Stimulated activated memory B cell treated with anti-CD40 and anti-IgM and Interleukin-4, amounts not matched to agents 10 μg/mL and 1 μg/mL and 100 μg/mL, for 72 hours (primary cell): ENCODE results near the gene NUDT14.

ENCODE experiments used
- ATAC-seq: fragments of 150-1000 bp; cut with Tn5 transposase; 2 replicates; pipeline ENCODE4 v1.10.0; 2021
- H3K27ac Mint-ChIP-seq: one replicate; pipeline ENCODE4 v1.8.0; 2022; ENCODE audit warnings: mild to moderate bottlenecking, mixed read lengths
- H3K27me3 Mint-ChIP-seq: one replicate; pipeline ENCODE4 v1.8.0; 2022; ENCODE audit warnings: mixed read lengths
- H3K36me3 Mint-ChIP-seq: one replicate; pipeline ENCODE4 v1.8.0; 2022; ENCODE audit warnings: mixed read lengths
- H3K4me1 Mint-ChIP-seq: one replicate; pipeline ENCODE4 v1.8.0; 2022; ENCODE audit warnings: mixed read lengths
- H3K4me3 Mint-ChIP-seq: one replicate; pipeline ENCODE4 v1.8.0; 2022; ENCODE audit warnings: mild to moderate bottlenecking, moderate library complexity, mixed read lengths
- H3K9me3 Mint-ChIP-seq: one replicate; pipeline ENCODE4 v1.8.0; 2022; ENCODE audit warnings: mixed read lengths

NUDT14 gene

GRCh38 chr14:105153739-105154475 is 27.2 kb downstream of the NUDT14 start:
- H3K9me3 Mint-ChIP-seq: peaks cover 4% of the 10 kb centered on the region
- H3K4me3 Mint-ChIP-seq: no peak overlapping the region
- H3K27me3 Mint-ChIP-seq: peaks cover 65% of the 10 kb centered on the region
- no peak for ATAC-seq
- no peak overlapping the region for H3K27ac Mint-ChIP-seq
- H3K36me3 Mint-ChIP-seq: no peaks in the 10 kb centered on the region
- H3K4me1 Mint-ChIP-seq: no peaks in the 10 kb centered on the region

GRCh38 chr14:105153331-105153731 is 27.8 kb downstream of the NUDT14 start:
- Mint-ChIP-seq H3K4me1 (no peaks in the 10 kb centered on the region), H3K9me3 (peaks cover 4% of the 10 kb centered on the region), H3K27ac (no peak overlapping the region), H3K4me3 (no peak overlapping the region), H3K36me3 (no peaks in the 10 kb centered on the region), H3K27me3 (peaks cover 59% of the 10 kb centered on the region)
- ATAC-seq: no peak

- no peak overlapping the region for H3K4me3 Mint-ChIP-seq
- H3K27ac Mint-ChIP-seq: no peak overlapping the region
- no peaks in the 10 kb centered on the region for H3K36me3 Mint-ChIP-seq
- ATAC-seq: no peak
- H3K27me3 Mint-ChIP-seq: peaks cover 57% of the 10 kb centered on the region
- no peaks in the 10 kb centered on the region for H3K4me1 Mint-ChIP-seq
- peaks cover 4% of the 10 kb centered on the region for H3K9me3 Mint-ChIP-seq
Measured at GRCh38 chr14:105152794-105153241, 28.3 kb downstream of the NUDT14 start.

GRCh38 chr14:105151838-105152793 is 29.0 kb downstream of the NUDT14 start:
- Mint-ChIP-seq H3K36me3 (no peaks in the 10 kb centered on the region), H3K9me3 (no peaks in the 10 kb centered on the region), H3K4me1 (no peaks in the 10 kb centered on the region), H3K27me3 (peaks cover 53% of the 10 kb centered on the region), H3K27ac (no peak overlapping the region), H3K4me3 (no peak overlapping the region)
- ATAC-seq: no peak

GRCh38 chr14:105151084-105151837 is 29.9 kb downstream of the NUDT14 start:
- Mint-ChIP-seq H3K9me3 (no peaks in the 10 kb centered on the region), H3K4me3 (no peak overlapping the region), H3K36me3 (no peaks in the 10 kb centered on the region), H3K27me3 (peaks cover 51% of the 10 kb centered on the region), H3K4me1 (no peaks in the 10 kb centered on the region), H3K27ac (no peak overlapping the region)
- no peak for ATAC-seq

- ATAC-seq: no peak
- Mint-ChIP-seq H3K4me3 (no peak overlapping the region), H3K27me3 (peaks cover 44% of the 10 kb centered on the region), H3K27ac (no peak overlapping the region), H3K9me3 (no peaks in the 10 kb centered on the region), H3K4me1 (no peaks in the 10 kb centered on the region), H3K36me3 (no peaks in the 10 kb centered on the region)
Measured at GRCh38 chr14:105150368-105151083, 30.6 kb downstream of the NUDT14 start.

- Mint-ChIP-seq H3K27ac (no peak overlapping the region), H3K36me3 (no peaks in the 10 kb centered on the region), H3K4me1 (no peaks in the 10 kb centered on the region), H3K4me3 (no peak overlapping the region), H3K27me3 (peaks cover 38% of the 10 kb centered on the region), H3K9me3 (no peaks in the 10 kb centered on the region)
- no peak for ATAC-seq
Measured at GRCh38 chr14:105150026-105150367, 31.1 kb downstream of the NUDT14 start.

GRCh38 chr14:105149146-105149781 is 31.8 kb downstream of the NUDT14 start:
- H3K9me3 Mint-ChIP-seq: no peaks in the 10 kb centered on the region
- no peaks in the 10 kb centered on the region for H3K4me1 Mint-ChIP-seq
- no peak overlapping the region for H3K4me3 Mint-ChIP-seq
- no peak overlapping the region for H3K27ac Mint-ChIP-seq
- H3K27me3 Mint-ChIP-seq: peaks cover 31% of the 10 kb centered on the region
- ATAC-seq: no peak
- no peaks in the 10 kb centered on the region for H3K36me3 Mint-ChIP-seq

GRCh38 chr14:105148604-105149145 is 32.4 kb downstream of the NUDT14 start:
- no peak for ATAC-seq
- no peak overlapping the region for H3K4me3 Mint-ChIP-seq
- H3K4me1 Mint-ChIP-seq: no peaks in the 10 kb centered on the region
- H3K9me3 Mint-ChIP-seq: no peaks in the 10 kb centered on the region
- H3K36me3 Mint-ChIP-seq: no peaks in the 10 kb centered on the region
- peaks cover 25% of the 10 kb centered on the region for H3K27me3 Mint-ChIP-seq
- no peak overlapping the region for H3K27ac Mint-ChIP-seq

GRCh38 chr14:105147671-105148603 is 33.2 kb downstream of the NUDT14 start:
- ATAC-seq: no peak
- no peak overlapping the region for H3K27ac Mint-ChIP-seq
- no peak overlapping the region for H3K4me3 Mint-ChIP-seq
- H3K9me3 Mint-ChIP-seq: no peaks in the 10 kb centered on the region
- no peaks in the 10 kb centered on the region for H3K36me3 Mint-ChIP-seq
- H3K27me3 Mint-ChIP-seq: peaks cover 24% of the 10 kb centered on the region
- no peaks in the 10 kb centered on the region for H3K4me1 Mint-ChIP-seq

GRCh38 chr14:105146976-105147635 is 34.0 kb downstream of the NUDT14 start:
- H3K4me3 Mint-ChIP-seq: no peak overlapping the region
- H3K9me3 Mint-ChIP-seq: no peaks in the 10 kb centered on the region
- no peaks in the 10 kb centered on the region for H3K36me3 Mint-ChIP-seq
- H3K27me3 Mint-ChIP-seq: peaks cover 20% of the 10 kb centered on the region
- no peak overlapping the region for H3K27ac Mint-ChIP-seq
- H3K4me1 Mint-ChIP-seq: no peaks in the 10 kb centered on the region
- no peak for ATAC-seq

GRCh38 chr14:105146181-105146975 is 34.7 kb downstream of the NUDT14 start:
- H3K4me1 Mint-ChIP-seq: no peaks in the 10 kb centered on the region
- peaks cover 3% of the 10 kb centered on the region for H3K9me3 Mint-ChIP-seq
- H3K4me3 Mint-ChIP-seq: no peak overlapping the region
- H3K36me3 Mint-ChIP-seq: no peaks in the 10 kb centered on the region
- H3K27me3 Mint-ChIP-seq: peaks cover 13% of the 10 kb centered on the region
- no peak overlapping the region for H3K27ac Mint-ChIP-seq
- no peak for ATAC-seq
